SK-N-MC (cell line): Measurements from ENCODE around the gene STK31.

Experiments
- EZH2 ChIP-seq: fragments of 200-600 bp; sonication (generic); IDR thresholded peaks from one replicate; pipeline ENCODE4 v1.6.1; 2017; ENCODE audit warnings: antibody characterized with exemption
- FOXP2 ChIP-seq: optimal IDR thresholded peaks from 2 replicates; pipeline ENCODE3; 2011; ENCODE audit warnings: mild to moderate bottlenecking, moderate library complexity; ENCODE audit not compliant: insufficient read depth; ENCODE audit errors: extremely low read length, control extremely low read depth
- POLR2AphosphoS5 ChIP-seq: IDR thresholded peaks from 2 replicates; pipeline ENCODE4 v1.6.1; 2012; ENCODE audit warnings: mild to moderate bottlenecking, low read depth, low read length, borderline replicate concordance

DNA sequence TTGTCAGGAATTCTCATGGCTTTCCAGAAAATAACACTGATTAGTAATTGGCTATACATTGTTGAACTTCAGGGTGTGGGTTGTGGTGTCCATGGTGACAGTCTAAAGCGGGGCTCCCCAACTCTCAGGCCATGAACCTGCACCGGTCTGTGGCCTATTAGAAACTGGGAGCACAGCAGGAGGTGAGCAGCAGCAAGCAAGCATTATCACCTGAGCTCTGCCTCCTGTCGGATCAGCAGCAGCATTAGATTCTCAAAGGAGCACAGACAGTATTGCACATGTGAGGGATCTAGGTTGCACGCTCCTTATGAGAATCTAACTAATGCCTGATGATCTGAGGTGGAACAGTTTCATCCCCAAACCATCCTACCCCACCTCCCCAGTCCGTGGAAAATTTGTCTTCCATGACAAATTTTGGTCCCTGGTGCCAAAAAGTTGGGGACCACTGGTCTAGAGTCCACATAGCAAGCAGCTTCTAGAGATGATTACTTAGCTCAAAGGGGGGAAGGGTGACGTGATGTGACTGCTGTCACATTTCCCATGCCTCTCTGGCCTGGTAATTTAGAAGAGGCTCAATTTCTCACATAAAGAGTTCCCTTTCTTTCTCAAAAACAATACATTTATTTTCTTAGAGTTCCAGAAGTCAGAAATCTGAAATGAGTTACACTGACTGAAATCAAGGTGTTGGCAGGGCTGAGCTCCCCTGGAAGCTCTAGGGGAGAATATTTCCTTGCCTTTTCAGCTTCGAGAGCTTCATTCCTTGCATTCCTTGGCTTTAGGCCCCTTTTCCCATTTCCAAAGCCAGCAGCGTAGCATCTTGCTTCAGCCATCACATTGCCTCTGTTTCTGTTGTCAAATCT is 47.7 kb upstream of the STK31 start:
- no peak for TF ChIP-seq POLR2AphosphoS5
- no peak for TF ChIP-seq EZH2
- no peak for TF ChIP-seq FOXP2
